Progenitor cell of endocrine pancreas (in vitro differentiated cells): ENCODE data around the gene KIAA0319L. TPM values are rescaled to one million over a fixed set of nuclear protein-coding genes. Genes with fewer than 3 reads are reported as not detected.

Source experiments
- DNase-seq: peaks from one replicate; pipeline ENCODE4 v3.0.0; 2021; ENCODE audit warnings: low spot score; ENCODE audit not compliant: unreplicated experiment
- H3K27ac Mint-ChIP-seq: 2 replicates; pipeline ENCODE4 v1.8.0; 2021; ENCODE audit warnings: mild to moderate bottlenecking, moderate library complexity, mixed read lengths
- H3K27me3 Mint-ChIP-seq: 2 replicates; pipeline ENCODE4 v1.8.0; 2021; ENCODE audit warnings: mixed read lengths
- H3K36me3 Mint-ChIP-seq: 2 replicates; pipeline ENCODE4 v1.8.0; 2022; ENCODE audit warnings: mixed read lengths; ENCODE audit not compliant: insufficient read depth
- H3K4me1 Mint-ChIP-seq: 2 replicates; pipeline ENCODE4 v1.8.0; 2021; ENCODE audit warnings: low read depth, mixed read lengths
- H3K4me3 Mint-ChIP-seq: 2 replicates; pipeline ENCODE4 v1.8.0; 2021; ENCODE audit warnings: low read depth, mild to moderate bottlenecking, moderate library complexity, mixed read lengths
- H3K9me3 Mint-ChIP-seq: 2 replicates; pipeline ENCODE4 v1.8.0; 2021; ENCODE audit warnings: low read depth, mixed read lengths
- CTCF ChIP-seq: fragments of 200-600 bp; sonication (generic); IDR thresholded peaks from one replicate; pipeline ENCODE4 v1.5.0; 2021; ENCODE audit warnings: antibody characterized with exemption, mild to moderate bottlenecking; ENCODE audit not compliant: unreplicated experiment
- total RNA-seq: library from RNA; stranded (reverse); gene quantifications from 2 replicates; pipeline ENCODE4 v1.2.1, GENCODE V29; 2021

Gene KIAA0319L
- total RNA-seq, 1 donor from 2014 or later, result 70.0 TPM

- H3K9me3 Mint-ChIP-seq, result no peaks in the 10 kb centered on the region
- peaks cover 3% of the 10 kb centered on the region for H3K4me1 Mint-ChIP-seq
- no peak for DNase-seq
- no peaks in the 10 kb centered on the region for H3K27me3 Mint-ChIP-seq
- H3K36me3 Mint-ChIP-seq, result peaks cover 12% of the 10 kb centered on the region
- H3K27ac Mint-ChIP-seq, result no peak overlapping the region
- no peak for TF ChIP-seq CTCF
- no peak overlapping the region for H3K4me3 Mint-ChIP-seq
Measured at GRCh38 chr1:35600593-35600992, 43.4 kb upstream of the KIAA0319L start.

DNA sequence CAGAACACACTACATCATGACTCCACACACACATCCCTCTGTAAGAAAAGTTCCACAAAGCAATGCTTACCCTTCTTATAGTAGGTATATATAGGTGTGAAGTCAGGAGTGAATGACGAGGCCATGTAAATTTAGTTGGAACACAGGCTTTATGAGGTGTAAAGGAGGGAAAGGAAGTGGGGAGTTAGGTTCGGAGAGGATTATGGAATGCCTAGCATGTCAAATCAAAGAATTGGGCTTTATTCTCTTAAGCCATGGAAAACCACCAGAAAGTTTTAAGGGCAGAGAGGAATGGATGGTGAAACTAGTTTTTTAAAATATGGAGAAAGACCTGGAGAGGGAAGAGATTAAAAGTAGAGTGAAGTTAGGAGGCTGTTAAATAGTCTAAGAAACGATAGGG is 42.2 kb upstream of the KIAA0319L start:
- H3K27ac Mint-ChIP-seq, result no peak overlapping the region
- H3K27me3 Mint-ChIP-seq, result no peaks in the 10 kb centered on the region
- TF ChIP-seq CTCF, result no peak
- H3K4me1 Mint-ChIP-seq, result peaks cover 3% of the 10 kb centered on the region
- no peaks in the 10 kb centered on the region for H3K9me3 Mint-ChIP-seq
- DNase-seq, result no peak
- peaks cover 10% of the 10 kb centered on the region for H3K36me3 Mint-ChIP-seq
- no peak overlapping the region for H3K4me3 Mint-ChIP-seq

- no peak for DNase-seq
- H3K9me3 Mint-ChIP-seq, result no peaks in the 10 kb centered on the region
- no peak overlapping the region for H3K4me3 Mint-ChIP-seq
- peaks cover 9% of the 10 kb centered on the region for H3K36me3 Mint-ChIP-seq
- TF ChIP-seq CTCF, result no peak
- no peaks in the 10 kb centered on the region for H3K27me3 Mint-ChIP-seq
- peaks cover 3% of the 10 kb centered on the region for H3K4me1 Mint-ChIP-seq
- H3K27ac Mint-ChIP-seq, result no peak overlapping the region
Measured at GRCh38 chr1:35598895-35599294, 41.7 kb upstream of the KIAA0319L start.

- Mint-ChIP-seq H3K4me3 (no peak overlapping the region), H3K9me3 (no peaks in the 10 kb centered on the region), H3K36me3 (peaks cover 4% of the 10 kb centered on the region), H3K27ac (no peak overlapping the region), H3K4me1 (peaks cover 13% of the 10 kb centered on the region), H3K27me3 (no peaks in the 10 kb centered on the region)
- TF ChIP-seq CTCF, result no peak
- no peak for DNase-seq
Measured at GRCh38 chr1:35597870-35598269, 40.7 kb upstream of the KIAA0319L start.

GRCh38 chr1:35595684-35596083 is 38.5 kb upstream of the KIAA0319L start:
- no peaks in the 10 kb centered on the region for H3K9me3 Mint-ChIP-seq
- no peak for TF ChIP-seq CTCF
- no peak overlapping the region for H3K4me3 Mint-ChIP-seq
- no peak overlapping the region for H3K27ac Mint-ChIP-seq
- H3K27me3 Mint-ChIP-seq, result no peaks in the 10 kb centered on the region
- no peak for DNase-seq
- H3K36me3 Mint-ChIP-seq, result peaks cover 4% of the 10 kb centered on the region
- H3K4me1 Mint-ChIP-seq, result peaks cover 15% of the 10 kb centered on the region
